CD4-positive, alpha-beta T cell treated with Interleukin-10 for 1 hour (primary cell): Measurements from ENCODE around the gene VCAN.

Source experiments
- DNase-seq: peaks from one replicate; pipeline ENCODE4 v3.0.0-alpha.2; 2020

The VCAN gene

GRCh38 chr5:83540783-83541182, 69.2 kb downstream of the VCAN start:
- no peak for DNase-seq

- DNase-seq: no peak
Observed at GRCh38 chr5:83542839-83543238, 71.3 kb downstream of the VCAN start.

- no peak for DNase-seq
Observed at GRCh38 chr5:83543898-83544297, 72.4 kb downstream of the VCAN start.

- DNase-seq: no peak
Observed at GRCh38 chr5:83547161-83547560, 75.6 kb downstream of the VCAN start.

- DNase-seq: no peak
Observed at GRCh38 chr5:83547889-83548288, 76.3 kb downstream of the VCAN start.

GRCh38 chr5:83548581-83548980, 77.0 kb downstream of the VCAN start:
- DNase-seq: no peak

GRCh38 chr5:83549076-83549475, 77.5 kb downstream of the VCAN start:
- DNase-seq: no peak

- no peak for DNase-seq
Observed at GRCh38 chr5:83549674-83550073, 78.1 kb downstream of the VCAN start.

- no peak for DNase-seq
Observed at GRCh38 chr5:83551821-83552220, 80.3 kb downstream of the VCAN start.

- no peak for DNase-seq
Observed at GRCh38 chr5:83552275-83552674, 80.7 kb downstream of the VCAN start.

- DNase-seq: no peak
Observed at GRCh38 chr5:83553000-83553486, 81.5 kb downstream of the VCAN start.

GRCh38 chr5:83554133-83554532, 82.6 kb downstream of the VCAN start:
- no peak for DNase-seq

- no peak for DNase-seq
Observed at GRCh38 chr5:83554686-83555085, 83.1 kb downstream of the VCAN start.

- DNase-seq: no peak
Observed at GRCh38 chr5:83555263-83555662, 83.7 kb downstream of the VCAN start.

GRCh38 chr5:83556190-83556589, 84.6 kb downstream of the VCAN start:
- DNase-seq: no peak

- no peak for DNase-seq
Observed at GRCh38 chr5:83559118-83559785, 87.7 kb downstream of the VCAN start.

GRCh38 chr5:83562071-83562606, 90.6 kb downstream of the VCAN start:
- no peak for DNase-seq

- no peak for DNase-seq
Observed at GRCh38 chr5:83562791-83563557, 91.4 kb downstream of the VCAN start.

GRCh38 chr5:83563631-83564030, 92.1 kb downstream of the VCAN start:
- DNase-seq: no peak

GRCh38 chr5:83564069-83564749, 92.7 kb downstream of the VCAN start:
- DNase-seq: peak; percentile 38

GRCh38 chr5:83567741-83568140, 96.2 kb downstream of the VCAN start:
- no peak for DNase-seq

- no peak for DNase-seq
Observed at GRCh38 chr5:83568186-83568585, 96.6 kb downstream of the VCAN start.

- no peak for DNase-seq
Observed at GRCh38 chr5:83570916-83571315, 99.4 kb downstream of the VCAN start.

- DNase-seq: no peak
Observed at GRCh38 chr5:83572271-83572670, 100.7 kb downstream of the VCAN start.
